HEK293 (cell line): ENCODE measurements around the gene HEMK1.

Source experiments
- PRDM1 ChIP-seq: fragments of 450-650 bp; formaldehyde crosslinking; IDR thresholded peaks from 2 replicates; pipeline ENCODE4; 2016; ENCODE audit warnings: missing biosample characterization, missing genetic modification characterization
- ZBTB8A ChIP-seq: fragments of 450-650 bp; formaldehyde crosslinking; IDR thresholded peaks from 2 replicates; pipeline ENCODE4 v1.5.1; 2016; ENCODE audit warnings: missing biosample characterization, missing genetic modification characterization
- ZNF391 ChIP-seq: fragments of 450-650 bp; formaldehyde crosslinking; IDR thresholded peaks from 2 replicates; pipeline ENCODE4 v1.5.1; 2016; ENCODE audit warnings: low read depth, missing biosample characterization, missing genetic modification characterization, borderline replicate concordance
- ZNF660 ChIP-seq: fragments of 450-650 bp; IDR thresholded peaks from 2 replicates; pipeline ENCODE4 v1.5.1; 2018; ENCODE audit warnings: missing biosample characterization, mild to moderate bottlenecking, missing genetic modification characterization
- TF ChIP-seq, protein P1 (sequence below): fragments of 450-650 bp; formaldehyde crosslinking; IDR thresholded peaks from 2 replicates; pipeline ENCODE4 v1.5.1; 2016; ENCODE audit warnings: missing biosample characterization, missing genetic modification characterization
- TF ChIP-seq, protein P2 (sequence below): fragments of 450-650 bp; formaldehyde crosslinking; IDR thresholded peaks from 2 replicates; pipeline ENCODE4 v1.5.1; 2016; ENCODE audit warnings: missing biosample characterization, missing genetic modification characterization
- TF ChIP-seq, protein P3 (sequence below): fragments of 450-650 bp; formaldehyde crosslinking; IDR thresholded peaks from 2 replicates; pipeline ENCODE4 v1.5.1; 2016; ENCODE audit warnings: missing biosample characterization, missing genetic modification characterization

DNA sequence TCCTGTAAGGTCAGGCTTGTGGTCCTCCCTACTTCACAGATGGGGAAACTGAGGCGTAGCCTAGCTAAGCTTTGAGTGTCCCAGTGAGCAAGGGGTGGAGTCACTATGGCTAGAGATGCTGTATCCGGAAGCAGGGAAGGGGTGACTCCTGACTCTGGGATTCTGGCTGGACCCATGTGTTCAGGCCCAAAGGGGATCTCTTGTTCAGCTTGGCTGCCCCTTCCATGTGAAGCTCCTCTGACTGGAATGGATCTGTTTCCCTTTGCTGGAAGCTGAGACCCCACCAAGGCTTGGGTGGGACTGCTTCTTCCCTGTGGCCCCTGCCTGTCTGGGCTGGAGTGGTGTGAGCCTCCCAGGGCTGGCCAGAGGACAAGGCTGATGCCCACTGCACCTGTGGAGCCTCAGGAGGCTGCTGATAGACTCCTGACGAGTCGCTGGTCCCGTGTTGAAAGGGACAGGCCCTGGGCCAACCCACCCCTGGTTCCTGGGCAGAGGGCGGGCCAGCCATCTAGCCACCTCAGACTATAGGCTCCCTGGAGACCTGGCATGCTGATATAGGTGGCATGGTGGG, 48.7 kb downstream of the HEMK1 start:
- TF ChIP-seq, protein P1, sequence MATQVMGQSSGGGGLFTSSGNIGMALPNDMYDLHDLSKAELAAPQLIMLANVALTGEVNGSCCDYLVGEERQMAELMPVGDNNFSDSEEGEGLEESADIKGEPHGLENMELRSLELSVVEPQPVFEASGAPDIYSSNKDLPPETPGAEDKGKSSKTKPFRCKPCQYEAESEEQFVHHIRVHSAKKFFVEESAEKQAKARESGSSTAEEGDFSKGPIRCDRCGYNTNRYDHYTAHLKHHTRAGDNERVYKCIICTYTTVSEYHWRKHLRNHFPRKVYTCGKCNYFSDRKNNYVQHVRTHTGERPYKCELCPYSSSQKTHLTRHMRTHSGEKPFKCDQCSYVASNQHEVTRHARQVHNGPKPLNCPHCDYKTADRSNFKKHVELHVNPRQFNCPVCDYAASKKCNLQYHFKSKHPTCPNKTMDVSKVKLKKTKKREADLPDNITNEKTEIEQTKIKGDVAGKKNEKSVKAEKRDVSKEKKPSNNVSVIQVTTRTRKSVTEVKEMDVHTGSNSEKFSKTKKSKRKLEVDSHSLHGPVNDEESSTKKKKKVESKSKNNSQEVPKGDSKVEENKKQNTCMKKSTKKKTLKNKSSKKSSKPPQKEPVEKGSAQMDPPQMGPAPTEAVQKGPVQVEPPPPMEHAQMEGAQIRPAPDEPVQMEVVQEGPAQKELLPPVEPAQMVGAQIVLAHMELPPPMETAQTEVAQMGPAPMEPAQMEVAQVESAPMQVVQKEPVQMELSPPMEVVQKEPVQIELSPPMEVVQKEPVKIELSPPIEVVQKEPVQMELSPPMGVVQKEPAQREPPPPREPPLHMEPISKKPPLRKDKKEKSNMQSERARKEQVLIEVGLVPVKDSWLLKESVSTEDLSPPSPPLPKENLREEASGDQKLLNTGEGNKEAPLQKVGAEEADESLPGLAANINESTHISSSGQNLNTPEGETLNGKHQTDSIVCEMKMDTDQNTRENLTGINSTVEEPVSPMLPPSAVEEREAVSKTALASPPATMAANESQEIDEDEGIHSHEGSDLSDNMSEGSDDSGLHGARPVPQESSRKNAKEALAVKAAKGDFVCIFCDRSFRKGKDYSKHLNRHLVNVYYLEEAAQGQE (tag by site-specific recombination), result no peak
- TF ChIP-seq, protein P2, sequence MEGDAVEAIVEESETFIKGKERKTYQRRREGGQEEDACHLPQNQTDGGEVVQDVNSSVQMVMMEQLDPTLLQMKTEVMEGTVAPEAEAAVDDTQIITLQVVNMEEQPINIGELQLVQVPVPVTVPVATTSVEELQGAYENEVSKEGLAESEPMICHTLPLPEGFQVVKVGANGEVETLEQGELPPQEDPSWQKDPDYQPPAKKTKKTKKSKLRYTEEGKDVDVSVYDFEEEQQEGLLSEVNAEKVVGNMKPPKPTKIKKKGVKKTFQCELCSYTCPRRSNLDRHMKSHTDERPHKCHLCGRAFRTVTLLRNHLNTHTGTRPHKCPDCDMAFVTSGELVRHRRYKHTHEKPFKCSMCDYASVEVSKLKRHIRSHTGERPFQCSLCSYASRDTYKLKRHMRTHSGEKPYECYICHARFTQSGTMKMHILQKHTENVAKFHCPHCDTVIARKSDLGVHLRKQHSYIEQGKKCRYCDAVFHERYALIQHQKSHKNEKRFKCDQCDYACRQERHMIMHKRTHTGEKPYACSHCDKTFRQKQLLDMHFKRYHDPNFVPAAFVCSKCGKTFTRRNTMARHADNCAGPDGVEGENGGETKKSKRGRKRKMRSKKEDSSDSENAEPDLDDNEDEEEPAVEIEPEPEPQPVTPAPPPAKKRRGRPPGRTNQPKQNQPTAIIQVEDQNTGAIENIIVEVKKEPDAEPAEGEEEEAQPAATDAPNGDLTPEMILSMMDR, result no peak
- TF ChIP-seq ZBTB8A (no peak), ZNF391 (tag by site-specific recombination) (no peak), ZNF660 (tag by site-specific recombination) (no peak), PRDM1 (tag by site-specific recombination) (no peak)
- TF ChIP-seq, protein P3, sequence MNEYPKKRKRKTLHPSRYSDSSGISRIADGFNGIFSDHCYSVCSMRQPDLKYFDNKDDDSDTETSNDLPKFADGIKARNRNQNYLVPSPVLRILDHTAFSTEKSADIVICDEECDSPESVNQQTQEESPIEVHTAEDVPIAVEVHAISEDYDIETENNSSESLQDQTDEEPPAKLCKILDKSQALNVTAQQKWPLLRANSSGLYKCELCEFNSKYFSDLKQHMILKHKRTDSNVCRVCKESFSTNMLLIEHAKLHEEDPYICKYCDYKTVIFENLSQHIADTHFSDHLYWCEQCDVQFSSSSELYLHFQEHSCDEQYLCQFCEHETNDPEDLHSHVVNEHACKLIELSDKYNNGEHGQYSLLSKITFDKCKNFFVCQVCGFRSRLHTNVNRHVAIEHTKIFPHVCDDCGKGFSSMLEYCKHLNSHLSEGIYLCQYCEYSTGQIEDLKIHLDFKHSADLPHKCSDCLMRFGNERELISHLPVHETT (tag by site-specific recombination), result no peak
